Measurements from ENCODE around the gene TMEM204.

TMEM204 gene

DNA sequence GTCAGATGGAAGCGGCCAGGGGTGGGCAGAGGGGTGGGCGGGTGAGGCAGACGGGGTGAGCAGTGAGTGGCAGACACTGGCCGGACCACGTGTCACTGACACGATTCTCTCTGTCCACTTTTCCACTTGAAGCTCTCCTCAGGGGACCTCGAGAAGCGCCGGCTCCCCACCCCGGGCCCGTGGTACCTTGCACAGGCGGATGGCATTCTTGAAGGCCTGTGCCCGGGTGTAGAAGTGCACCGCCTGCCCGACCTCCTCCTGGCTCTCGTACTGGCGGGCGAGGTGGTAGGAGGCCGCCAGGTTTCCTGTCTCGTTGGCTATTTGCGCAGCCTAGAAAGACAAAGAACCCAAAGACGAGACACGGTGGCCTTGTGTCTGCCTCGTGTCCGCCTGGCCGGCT is 9.1 kb upstream of the TMEM204 start:
- DNase-seq, result no peak

DNA sequence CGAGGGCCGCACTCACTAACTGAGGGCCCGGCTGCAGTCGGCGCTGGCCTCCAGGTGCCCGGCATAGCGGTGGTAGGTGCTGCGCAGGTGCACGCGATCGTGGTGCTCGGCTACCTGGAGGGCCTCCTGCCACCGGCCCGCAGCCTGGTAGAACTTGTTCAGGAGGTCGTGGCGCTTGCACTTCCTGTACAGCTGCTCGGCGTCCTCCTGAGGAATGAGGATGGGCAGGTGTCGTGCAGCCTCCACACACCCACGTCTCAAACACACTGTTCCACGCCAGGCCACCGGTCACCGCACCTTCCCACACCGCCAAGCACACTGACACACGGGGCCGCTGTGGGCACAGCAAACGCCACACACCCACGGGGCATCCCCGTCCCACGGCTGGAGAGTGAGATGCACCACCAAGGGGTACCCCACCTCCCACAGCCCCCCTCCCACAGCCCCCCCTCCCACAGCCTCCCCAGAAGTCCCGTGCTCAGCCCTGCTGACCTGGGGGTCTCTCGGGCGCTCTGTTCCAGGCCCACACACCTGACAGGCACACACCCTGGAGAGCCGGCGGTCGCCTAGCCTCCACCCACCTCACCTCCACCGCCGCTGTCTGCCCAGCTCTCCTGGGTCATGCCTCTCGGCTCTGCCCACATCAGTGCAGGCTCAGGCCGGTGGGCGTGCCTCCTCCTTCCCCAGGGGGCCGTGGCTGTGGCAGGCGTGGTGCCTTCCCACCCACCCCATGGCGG is 7.4 kb upstream of the TMEM204 start:
- no peak for DNase-seq

DNA sequence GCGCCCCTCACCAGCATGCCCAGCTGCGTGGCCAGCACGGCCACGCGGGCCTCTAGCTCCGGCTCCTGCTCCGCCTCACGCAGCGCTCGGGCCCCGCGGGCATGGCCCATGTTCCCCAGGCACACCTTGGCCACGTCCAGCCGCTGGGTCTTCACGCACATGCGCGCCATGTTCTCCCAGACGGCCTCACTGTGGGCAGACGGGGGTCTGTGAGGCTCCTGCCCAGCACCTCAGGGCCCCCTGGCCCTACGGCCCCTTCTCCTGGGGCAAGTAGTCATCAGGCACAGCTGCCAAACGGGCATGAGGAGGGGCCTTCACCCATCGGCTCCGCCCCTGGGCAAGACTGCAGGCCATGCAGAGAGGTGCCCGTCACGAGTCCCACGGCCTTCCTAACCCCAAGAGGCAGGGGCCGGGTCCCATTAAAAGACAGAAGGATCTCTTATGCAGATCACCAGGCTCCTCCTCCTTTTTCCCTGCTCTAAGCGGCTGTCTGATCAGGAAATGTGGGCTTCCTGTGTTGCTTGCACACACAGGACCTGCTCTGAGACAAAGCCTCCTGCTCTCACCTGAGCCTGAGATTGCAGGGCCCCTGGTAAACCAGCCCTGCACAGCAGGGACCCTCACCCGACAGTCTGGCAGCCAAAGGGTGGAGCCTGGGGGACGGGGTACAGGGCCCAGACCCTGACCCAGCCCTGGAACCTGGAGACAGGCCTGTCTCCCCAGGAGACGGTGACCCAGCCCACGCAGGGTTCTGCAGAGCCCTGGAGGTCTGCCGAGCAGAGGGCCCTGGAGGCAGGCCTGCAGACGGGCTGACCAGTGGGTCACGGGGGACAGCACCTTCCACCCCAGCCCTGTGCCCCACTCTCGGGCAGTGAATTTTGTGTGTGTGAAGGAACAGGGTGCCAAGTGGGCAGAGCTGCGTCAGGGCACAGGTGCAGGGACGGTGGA is 6.6 kb upstream of the TMEM204 start:
- DNase-seq, result no peak

DNA sequence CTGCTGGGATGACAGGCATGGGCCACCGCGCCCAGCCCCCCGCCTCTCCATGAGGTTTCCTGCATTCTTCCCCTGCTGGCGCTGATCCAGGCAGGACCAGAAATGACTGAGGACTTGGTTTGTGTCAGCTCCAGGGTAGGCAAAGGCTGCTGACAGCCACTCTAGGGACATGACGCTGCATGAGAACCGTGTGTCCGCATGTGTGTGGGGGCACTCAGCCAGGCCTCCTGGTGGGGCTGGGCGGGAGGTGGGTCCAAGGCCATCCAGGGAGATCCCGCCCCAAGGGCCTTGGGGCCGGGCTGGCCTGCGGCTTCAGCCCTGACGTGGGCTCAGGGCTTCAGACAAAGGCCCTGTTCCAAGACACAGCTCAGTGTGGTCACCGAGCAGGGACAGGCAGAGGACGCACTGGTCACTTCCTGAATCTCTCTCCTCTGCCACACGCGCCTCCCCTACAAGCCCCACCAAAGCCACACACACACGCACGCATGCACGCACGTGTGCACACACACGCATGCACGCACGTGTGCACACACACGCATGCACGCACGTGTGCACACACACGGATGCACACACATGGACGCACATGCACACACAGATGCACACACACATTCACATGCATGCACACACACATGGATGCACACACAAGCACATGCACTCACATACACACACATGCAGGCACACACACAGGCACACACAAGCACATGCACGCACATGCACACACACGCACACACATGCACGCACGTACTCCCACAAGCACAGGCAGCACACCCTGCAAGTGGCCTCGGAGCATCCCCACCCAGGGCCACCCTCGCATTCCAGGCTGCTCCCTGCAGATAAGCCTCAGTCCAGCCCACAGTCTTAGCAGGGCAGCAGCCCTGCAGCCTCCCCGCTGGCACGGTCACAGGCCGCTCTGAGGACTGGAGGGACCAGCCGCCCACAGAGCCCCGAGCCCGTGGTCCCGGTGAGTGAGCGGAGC is 5.3 kb upstream of the TMEM204 start:
- no peak for DNase-seq

DNA sequence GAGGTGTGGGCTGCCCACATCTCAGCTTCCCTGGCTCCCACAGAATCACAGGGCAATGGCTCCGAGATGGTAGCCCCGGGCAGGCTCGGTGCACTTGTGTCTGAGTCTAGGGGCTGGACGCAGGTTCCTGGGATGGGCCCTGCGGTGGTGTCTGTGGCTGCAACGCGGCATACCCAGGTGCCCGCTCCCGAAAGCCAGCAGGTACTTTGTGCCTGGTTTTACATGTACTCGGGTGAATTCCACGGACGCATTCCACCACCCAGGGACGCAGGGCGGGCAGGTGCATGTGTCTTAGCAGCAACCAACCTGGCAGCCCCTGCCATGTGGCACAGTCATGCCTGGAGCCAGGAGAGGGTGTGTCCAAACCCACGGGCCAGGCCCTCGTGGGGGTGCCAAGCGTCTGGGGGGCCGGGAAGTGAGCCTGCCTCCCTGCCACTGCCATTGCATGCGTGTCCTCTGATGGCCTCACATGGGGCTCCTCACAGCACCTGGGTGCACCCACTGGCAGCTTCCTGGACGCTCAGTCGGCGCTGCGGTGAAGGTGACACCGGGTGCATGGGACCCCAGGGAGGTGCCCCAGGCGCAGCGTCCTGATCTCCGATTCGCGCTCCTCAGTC is 4.4 kb upstream of the TMEM204 start:
- no peak for DNase-seq

DNA sequence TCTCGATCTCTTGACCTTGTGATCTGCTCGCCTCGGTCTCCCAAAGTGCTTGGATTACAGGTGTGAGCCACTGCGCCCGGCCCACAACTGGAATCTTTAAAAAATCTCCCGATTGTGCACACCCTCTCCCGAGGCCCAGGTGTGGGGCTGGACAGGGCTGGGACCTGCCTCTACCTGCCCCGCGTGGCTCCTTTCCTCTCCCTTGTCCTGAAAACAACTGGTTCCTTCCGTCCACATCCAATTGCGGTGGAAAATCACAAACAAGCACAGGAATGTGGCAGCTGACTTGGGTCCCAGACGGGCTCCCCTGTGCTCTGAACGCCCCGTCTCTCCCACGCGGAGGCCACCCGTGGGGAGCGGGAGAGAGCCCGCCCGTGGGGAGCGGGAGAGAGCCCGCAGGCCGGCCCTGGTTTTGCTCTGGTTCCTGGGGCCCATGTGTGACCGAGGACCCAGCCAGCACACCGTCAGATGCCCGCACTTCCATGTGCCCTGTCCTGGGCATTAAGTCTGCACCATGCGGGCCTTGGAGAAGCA is 3.0 kb upstream of the TMEM204 start:
- no peak for DNase-seq

DNA sequence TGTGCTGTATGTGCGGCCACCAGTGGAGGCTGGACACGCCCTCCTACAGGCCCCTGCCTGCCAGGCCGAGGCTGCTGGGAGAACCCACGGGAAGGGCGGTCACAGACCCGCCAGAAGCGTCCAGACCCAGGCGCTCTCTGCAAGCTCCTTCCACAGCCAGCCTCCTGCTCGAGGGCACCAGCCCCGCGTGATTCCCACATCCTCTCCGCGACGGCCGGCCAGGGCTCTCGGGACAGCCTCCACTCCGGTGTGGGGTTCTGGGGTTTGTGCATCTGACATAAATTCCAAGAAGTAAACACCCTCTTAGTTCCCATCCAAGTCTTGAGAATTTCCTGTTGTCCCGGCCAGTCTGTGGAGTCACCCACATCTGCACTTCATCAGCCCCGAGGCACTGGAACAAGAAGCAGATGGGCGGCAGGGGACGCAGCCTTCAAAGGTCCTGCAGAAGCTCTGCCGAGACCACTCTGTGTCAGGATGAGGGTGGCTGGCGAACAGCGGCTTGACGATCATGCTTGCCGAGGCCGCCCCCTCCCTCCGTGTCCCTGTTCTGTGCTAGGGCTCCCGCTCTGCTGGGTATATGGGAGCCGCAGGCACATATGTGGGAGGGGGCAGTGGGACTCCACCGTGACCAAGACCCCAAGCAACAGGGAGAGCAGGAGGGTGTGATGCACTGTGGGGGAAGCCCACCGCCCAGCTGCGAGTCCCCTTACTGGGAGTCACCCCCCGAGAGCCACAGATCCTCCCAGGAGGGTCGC is 2.4 kb upstream of the TMEM204 start:
- DNase-seq, result no peak

DNA sequence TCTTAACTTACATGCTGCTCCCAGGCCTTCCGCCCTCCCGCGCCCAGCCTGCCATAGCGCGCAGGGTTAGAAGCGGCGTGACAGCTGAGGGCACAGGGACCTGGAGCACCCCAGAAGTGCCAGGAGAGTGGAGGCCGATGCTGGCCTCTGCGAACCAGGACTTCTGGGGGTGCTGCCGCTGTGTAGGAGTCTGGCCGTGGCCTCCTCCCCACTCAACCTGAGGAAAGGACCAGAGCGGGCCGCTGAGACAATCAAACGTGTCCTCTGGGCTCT is 1.9 kb upstream of the TMEM204 start:
- no peak for DNase-seq

DNA sequence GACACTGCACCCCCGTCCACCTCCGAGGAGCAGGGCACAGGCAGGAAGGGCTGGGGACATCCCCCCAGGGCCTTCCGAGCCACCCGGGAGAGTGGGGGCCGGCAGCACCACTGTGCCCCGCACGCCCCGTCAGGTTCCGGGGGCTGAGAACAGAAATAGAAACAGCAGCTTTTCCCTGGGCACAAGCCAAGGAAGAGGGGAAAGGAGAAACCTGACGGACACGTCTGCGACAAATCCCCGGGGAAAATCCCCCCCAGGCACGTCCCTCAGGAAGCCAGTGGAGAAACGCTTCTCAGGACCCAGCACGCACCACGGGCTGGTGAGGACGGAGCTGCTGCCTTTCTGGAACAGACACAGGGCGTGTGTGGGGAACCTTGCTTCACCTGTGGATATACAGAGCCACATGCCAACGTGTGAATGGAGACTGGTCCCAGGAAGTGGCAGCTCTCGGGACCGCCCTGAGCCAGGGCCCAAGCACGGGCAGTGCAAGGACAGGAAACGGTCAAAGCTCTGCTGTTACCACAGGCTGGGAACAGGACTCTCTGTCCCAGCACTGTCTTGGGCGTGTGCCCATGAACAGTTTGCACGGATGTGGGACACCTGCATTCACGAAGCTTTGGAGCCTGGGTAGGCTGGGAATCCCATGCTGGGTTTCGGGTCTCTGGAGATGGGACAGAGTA is 1.2 kb upstream of the TMEM204 start:
- no peak for DNase-seq

DNA sequence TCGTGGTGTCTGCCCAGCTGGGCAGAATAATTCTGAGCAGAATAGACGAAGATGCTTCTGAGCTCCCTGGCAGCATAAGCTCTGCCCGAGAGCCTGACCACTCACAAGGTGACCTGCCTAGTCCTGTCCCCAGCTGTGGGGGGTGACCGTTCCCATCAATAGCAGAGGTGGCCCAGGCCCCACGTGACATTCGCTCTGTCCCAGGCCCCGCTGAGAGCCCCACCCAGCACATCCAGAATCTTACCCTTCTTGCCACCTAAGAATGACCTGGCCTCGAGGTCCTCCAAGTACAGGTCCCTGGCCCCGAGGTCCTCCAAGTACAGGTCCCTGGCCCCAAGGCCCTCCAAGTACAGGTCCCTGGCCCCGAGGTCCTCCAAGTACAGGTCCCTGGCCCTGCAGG is 695 bp upstream of the TMEM204 start:
- no peak for DNase-seq

DNA sequence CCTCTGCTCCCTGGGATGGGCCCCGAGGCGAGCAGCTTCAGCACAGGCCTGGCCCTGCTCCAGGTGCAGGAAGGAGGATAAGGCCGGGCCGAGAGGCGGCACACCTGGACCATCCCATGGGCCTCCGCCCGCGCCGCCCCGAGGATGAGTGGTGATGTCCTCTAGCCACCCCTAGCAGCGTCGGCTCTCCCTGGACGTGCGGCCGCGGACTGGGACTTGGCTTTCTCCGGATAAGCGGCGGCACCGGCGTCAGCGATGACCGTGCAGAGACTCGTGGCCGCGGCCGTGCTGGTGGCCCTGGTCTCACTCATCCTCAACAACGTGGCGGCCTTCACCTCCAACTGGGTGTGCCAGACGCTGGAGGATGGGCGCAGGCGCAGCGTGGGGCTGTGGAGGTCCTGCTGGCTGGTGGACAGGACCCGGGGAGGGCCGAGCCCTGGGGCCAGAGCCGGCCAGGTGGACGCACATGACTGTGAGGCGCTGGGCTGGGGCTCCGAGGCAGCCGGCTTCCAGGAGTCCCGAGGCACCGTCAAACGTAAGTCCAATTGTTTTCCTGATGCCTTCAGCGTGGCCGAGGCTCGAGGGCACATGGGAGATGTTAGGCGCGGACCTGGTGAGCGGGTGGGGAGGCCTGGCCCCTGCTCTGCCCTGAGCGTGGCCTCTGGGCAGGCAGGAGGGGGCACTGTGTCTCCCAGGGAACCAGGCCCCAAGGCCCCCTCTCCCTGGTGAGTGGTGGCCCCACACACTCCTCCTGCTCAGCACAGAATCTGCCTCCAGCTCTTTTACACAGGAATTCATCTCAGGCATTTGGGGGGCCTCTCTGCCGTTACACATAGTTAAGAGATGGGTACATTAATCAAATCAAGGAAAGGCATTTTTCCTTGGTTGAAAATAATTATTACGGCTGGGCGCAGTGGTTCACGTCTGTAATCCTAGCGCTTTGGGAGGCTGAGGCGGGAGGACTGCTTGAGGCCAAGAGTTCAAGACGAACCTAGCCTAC is 855 bp downstream of the TMEM204 start:
- DNase-seq, result no peak

DNA sequence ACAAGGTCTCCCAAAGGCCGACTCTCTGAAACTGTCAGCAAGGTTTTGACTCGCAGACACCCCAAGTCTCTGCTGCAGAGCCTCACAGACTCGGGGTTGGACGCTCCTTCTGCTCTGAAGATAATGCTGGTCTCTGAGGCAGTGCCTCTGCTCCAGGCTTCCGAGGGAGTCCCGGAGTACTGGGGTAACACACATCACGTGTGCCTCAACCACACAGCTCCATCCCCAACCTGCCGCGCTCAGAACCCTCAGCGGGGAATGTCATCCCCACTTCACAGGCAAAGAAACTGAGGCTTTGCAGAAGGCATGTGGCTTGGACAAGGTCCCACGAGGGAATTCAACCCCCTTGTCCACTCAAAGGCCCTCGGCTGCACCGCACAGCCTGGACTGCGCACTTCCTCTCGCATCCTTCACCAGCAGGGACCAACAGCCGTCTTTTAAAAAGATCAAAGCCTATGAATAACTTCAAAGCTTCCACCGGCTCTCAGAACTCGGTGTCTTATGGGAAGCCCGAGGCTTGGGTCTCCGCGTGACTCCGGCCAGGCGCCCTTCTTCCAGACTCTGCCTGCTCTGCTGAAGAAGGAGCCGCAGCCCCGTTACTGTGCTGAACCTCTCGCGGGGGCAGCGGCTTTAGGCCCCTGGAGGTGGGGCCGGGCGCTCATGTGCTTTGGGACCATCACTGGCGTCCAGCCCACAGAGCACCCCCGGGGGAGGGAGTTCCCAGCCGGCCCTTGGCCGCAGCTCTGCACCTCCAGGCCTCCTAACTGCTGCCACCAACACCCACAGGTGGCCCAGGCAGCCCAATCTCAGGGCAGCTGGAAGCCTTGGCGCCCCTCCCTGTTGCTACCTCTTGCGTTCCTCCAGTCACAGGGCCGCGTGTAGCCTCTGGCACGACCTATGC is 2.2 kb downstream of the TMEM204 start:
- DNase-seq, result no peak

DNA sequence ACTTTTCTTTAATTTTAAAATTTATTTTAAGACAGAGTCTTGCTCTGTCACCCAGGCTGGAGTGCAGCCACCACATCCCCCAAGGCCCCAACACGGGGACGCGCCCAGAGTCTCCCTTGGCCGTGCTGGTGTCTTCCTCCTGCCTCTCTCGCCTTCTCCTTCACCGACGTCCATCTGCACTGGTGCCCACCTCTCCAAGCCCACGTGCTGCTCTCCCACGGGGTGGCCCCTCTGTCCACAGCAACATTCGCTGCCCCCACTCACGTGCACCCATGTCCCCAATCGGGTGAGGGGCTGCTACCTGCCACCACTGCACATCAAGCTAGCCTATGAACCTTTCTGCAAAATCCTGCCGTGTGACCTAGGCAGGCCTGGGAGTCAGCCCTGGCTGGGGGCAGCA is 3.1 kb downstream of the TMEM204 start:
- DNase-seq, result no peak

DNA sequence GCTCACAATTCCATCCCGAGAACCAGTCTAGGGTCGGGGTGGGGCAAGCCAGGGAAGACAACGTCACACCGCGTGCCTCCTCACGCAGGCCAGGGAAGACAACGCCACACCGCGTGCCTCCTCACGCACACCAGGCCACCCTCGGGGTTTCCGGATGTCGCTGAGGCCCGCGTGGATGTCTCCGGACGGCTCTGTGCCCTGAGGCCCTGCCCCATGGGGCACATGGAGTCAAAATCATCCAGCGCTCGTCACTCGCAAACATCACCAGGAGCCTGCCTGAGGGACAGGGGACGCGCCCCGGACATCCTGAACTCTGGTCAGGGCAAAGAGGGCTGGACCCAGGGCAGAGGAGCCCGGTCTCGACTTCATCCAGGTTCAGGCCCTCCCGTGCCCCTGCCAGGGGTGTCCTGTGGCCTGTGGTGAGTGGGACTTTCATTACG is 3.7 kb downstream of the TMEM204 start:
- DNase-seq, result no peak

DNA sequence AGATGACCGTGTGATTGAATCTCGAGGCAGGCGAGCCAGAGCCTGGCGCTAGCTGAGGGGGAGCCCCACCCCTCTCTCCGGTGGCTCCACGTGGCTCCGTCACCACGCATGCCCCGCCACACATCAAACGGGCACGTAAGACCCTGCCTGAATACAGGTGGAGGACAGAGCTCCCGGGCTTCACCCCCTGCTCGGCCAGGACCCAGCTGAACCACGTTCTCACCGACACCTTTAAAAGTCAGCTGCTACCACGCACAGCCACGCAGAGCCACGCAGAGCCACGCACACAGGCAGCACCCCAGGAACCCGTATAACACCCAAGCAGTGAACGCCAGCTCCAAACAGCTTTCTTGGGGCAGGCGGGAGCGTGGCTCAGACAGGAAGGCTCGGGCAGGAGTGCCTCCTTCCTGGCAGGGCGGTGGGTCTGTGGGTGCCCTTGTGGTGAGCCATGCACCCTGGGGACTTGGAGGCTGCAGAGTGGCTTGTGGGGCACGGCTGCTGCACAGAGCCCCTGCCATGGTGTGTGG is 4.4 kb downstream of the TMEM204 start:
- no peak for DNase-seq

DNA sequence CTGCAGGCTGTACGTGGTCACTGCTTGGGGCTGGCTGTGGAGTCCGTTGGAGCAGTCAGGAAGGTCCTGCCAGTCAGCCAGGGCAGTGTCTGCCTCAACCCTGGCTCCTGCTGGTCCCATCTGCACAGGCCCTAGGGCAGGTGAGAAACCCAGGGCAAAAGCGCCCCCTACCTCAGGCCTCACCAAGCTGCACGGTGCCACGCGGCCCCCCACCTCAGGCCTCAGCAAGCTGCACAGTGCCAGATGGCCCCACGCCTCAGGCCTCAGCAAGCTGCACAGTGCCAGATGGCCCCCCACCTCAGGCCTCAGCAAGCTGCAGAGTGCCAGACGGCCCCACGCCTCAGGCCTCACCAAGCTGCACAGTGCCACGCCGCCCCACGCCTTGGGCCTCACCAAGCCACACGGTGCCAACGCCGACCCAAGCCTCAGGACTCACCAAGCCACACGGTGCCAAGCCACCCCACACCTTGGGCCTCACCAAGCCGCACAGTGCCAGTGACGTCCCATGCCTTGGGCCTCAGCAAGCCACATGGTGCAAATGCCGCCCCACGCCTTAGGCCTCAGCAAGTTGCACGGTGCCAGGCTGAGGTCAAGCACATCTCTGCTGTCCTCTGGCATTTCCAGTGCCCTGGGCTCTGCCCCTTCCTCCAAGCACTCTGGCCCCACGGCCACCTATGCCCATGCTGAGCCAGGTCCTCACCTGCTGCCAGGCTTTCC is 5.5 kb downstream of the TMEM204 start:
- no peak for DNase-seq

DNA sequence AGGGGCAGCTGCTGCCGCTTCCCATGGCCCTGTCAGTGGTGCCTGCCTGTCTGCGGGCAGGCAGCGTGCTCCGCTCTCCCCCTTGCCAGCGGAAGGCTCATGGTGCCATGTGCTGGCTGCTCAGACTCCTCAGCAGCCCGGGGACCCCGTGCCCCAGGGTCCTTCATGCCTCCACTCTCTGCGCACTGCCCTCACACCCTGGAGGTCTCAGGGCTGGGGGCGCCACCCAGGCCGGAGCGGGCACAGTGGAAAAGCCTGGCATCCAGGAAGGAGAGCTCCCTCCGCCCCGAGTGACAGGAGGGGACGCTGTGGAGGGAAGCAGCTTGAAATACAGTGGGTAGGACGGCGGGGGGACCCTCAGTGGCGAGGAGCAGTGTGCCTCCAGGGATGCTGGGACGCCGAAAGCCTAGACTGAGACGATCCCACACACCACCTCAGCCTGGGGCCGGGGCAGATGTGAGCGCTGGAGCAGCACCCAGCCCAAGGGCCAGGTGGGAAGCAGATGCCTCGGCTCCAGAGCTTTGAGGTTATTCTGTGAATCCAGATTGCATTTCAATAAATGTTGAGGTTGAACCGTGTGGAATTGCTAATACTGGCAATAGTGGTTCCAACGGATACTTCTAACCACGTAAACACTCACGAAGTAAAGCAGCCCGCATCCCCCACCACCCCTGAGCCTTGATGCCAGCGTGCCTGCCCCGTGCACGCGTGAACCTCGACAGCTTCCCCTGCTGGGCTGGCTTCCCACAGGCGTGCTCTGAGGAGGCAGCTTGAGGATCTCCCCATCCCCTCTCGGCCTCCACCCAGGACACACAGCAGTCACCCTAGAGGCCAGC is 6.5 kb downstream of the TMEM204 start:
- no peak for DNase-seq
